Spleen (tissue), 11 donors: ENCODE results near the gene NUDT3. TPM values are rescaled to one million over a fixed set of nuclear protein-coding genes. Genes with fewer than 3 reads are reported as not detected.

Experiments used
- DNase-seq: peaks from one replicate; pipeline ENCODE4 v3.0.0-alpha.2; 2020
- H3K27ac ChIP-seq, 8 donors: fragments of 200-600 bp; sonication (generic) in 7 of 8; 1 replicate in 4 of 8; 2 replicates in 4 of 8; pipeline versions ENCODE4 v1.5.0 to v1.8.0; 2016 to 2021; ENCODE audit warnings: inconsistent platforms in 4 of 8, mild to moderate bottlenecking in 4 of 8, moderate library complexity in 1 of 8
- H3K27me3 ChIP-seq, 7 donors: fragments of 200-600 bp; sonication (generic) in 6 of 7; replicated peaks in 1 of 7; 1 replicate in 4 of 7; 2 replicates in 3 of 7; pipeline versions ENCODE4 v1.5.0 to v1.8.0; 2016 to 2021; ENCODE audit warnings: inconsistent platforms in 3 of 7, mild to moderate bottlenecking in 1 of 7
- H3K36me3 ChIP-seq, 6 donors: fragments of 200-600 bp; sonication (generic) in 5 of 6; 1 replicate in 4 of 6; 2 replicates in 2 of 6; pipeline versions ENCODE4 v1.5.0 to v1.8.0; 2016 to 2021; ENCODE audit warnings: inconsistent platforms in 2 of 6
- H3K4me1 ChIP-seq, 6 donors: fragments of 200-600 bp; sonication (generic) in 5 of 6; 1 replicate in 3 of 6; 2 replicates in 3 of 6; pipeline versions ENCODE4 v1.5.0 to v1.8.0; 2016 to 2021; ENCODE audit warnings: inconsistent platforms in 3 of 6
- H3K4me3 ChIP-seq, 8 donors: fragments of 200-600 bp; sonication (generic) in 7 of 8; 1 replicate in 4 of 8; 2 replicates in 4 of 8; pipeline versions ENCODE4 v1.5.0 to v1.8.0; 2016 to 2021; ENCODE audit warnings: inconsistent platforms in 4 of 8, mild to moderate bottlenecking in 4 of 8, moderate library complexity in 2 of 8
- H3K9me3 ChIP-seq, 8 donors: fragments of 200-600 bp; sonication (generic) in 7 of 8; 1 replicate in 4 of 8; 2 replicates in 4 of 8; pipeline versions ENCODE4 v1.5.0 to v1.8.0; 2016 to 2021; ENCODE audit warnings: inconsistent platforms in 4 of 8
- POLR2A ChIP-seq, 3 donors: fragments of 450-650 bp; IDR thresholded peaks; one replicate each; pipeline ENCODE4 v1.5.1; 2017; ENCODE audit warnings: antibody characterized with exemption in 3 of 3, mild to moderate bottlenecking in 1 of 3
- POLR2AphosphoS5 ChIP-seq, 3 donors: sonication (generic); formaldehyde crosslinking; IDR thresholded peaks; one replicate each; pipeline ENCODE4 v1.5.1; 2017; ENCODE audit warnings: antibody characterized with exemption in 3 of 3
- WGBS, 5 donors: extraction: QIAGEN DNeasy Blood & Tissue Kit in 3 of 5; methylation state at CpG; one replicate each; pipeline versions ENCODE4 v1.1.5 to v1.1.7; 2013 to 2018; 5-methylcytosine and 5-hydroxymethylcytosine counted together
- intact Hi-C: fragments of 100-400 bp; cut with DNase I; formaldehyde crosslinking; loops from one replicate; pipeline ENCODE4 v1.15.0; 2023; ENCODE audit warnings: low total_unique reads
- polyA plus RNA-seq, 3 donors: library from polyadenylated mRNA; stranded (reverse); fragments of 200-250 nt; gene quantifications; one replicate each; pipeline ENCODE4 v1.2.1, GENCODE V29; 2013
- total RNA-seq, 7 donors: library from RNA; depleted of rRNA in 3 of 7; stranded (reverse); fragments of >200 nt in 3 of 7; fragmentation: NEBNext Ultra II Directional in 4 of 7; extraction: Animal tissue kit (Norgen Biotek cat#: 25700) in 4 of 7; gene quantifications; one replicate each; pipeline versions ENCODE4 v1.1.0 to v1.2.1, GENCODE V29; 2016 to 2021
- TF ChIP-seq, protein P1 (sequence below), 11 experiments: fragments of 200-600 bp in 7 of 11; fragments of 450-650 bp in 4 of 11; sonication (generic) in 4 of 11; IDR thresholded peaks in 8 of 11; conservative IDR thresholded peaks in 3 of 11; 1 replicate in 7 of 11; 2 replicates in 4 of 11; pipeline versions ENCODE4 v1.4.0 to v1.8.0; 2016 to 2021; ENCODE audit warnings: antibody characterized with exemption in 11 of 11, inconsistent platforms in 4 of 11, mild to moderate bottlenecking in 1 of 11
- donor health status: healthy with polysubstance abuse.
- donor health status: DM: no; HTN: no; CAD: no; lungs with moderate emphysema.
- donor health status: DM: no; HTN: no; CAD: no.
- donor health status: Bipolar disorder and iron deficiency.
- donor health status: healthy.
- donor health status: DM: no; HTN: no; CAD: no.
- donor health status: DM: yes; HTN: yes; CAD: no.

Gene NUDT3
- total and polyA plus RNA-seq, 10 donors: 9.2 to 54.2 (median 37.8) TPM

DNA sequence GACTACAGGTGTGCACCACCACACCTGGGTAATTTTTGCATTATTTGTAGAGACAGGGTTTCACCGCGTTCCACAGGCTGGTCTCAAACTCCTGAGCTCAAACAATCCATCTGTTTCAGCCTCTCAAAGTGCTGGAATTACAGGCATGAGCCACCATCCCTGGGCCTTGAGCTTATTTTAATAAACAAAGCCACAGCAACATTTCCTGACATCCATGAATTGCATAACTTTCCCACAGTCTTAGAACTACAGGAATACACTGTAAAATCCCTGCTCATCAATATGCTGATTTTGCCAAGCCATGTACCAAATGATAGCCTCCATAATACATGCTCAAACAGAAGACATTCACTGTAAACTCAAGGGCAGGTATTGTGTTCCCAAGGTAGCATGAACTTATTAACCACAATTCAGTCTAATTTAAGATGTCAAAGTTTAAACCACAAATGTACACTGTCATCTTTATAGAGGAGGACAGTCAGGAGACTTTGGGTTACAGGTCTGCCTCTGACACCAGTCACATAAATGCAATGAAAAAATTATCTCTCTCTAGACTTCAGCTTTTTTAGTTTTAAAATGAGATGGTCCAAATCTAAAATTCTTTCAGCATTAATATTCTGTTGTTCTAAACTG is 40.0 kb downstream of the NUDT3 start:
- intact Hi-C loops: no loop called here
- peak overlapping the region in 1 of 8 donors; percentile 40 for H3K27ac ChIP-seq
- H3K4me3 ChIP-seq: no peak overlapping the region
- H3K4me1 ChIP-seq: peaks cover 4 to 65% (median 25%) of the 10 kb centered on the region in 6 donors
- no peaks in the 10 kb centered on the region for H3K36me3 ChIP-seq
- TF ChIP-seq, protein P1, sequence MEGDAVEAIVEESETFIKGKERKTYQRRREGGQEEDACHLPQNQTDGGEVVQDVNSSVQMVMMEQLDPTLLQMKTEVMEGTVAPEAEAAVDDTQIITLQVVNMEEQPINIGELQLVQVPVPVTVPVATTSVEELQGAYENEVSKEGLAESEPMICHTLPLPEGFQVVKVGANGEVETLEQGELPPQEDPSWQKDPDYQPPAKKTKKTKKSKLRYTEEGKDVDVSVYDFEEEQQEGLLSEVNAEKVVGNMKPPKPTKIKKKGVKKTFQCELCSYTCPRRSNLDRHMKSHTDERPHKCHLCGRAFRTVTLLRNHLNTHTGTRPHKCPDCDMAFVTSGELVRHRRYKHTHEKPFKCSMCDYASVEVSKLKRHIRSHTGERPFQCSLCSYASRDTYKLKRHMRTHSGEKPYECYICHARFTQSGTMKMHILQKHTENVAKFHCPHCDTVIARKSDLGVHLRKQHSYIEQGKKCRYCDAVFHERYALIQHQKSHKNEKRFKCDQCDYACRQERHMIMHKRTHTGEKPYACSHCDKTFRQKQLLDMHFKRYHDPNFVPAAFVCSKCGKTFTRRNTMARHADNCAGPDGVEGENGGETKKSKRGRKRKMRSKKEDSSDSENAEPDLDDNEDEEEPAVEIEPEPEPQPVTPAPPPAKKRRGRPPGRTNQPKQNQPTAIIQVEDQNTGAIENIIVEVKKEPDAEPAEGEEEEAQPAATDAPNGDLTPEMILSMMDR (IDR thresholded peaks at IDR 0.05 in 8 of 11, conservative IDR thresholded peaks at IDR 0.05 in 3 of 11): no peak
- TF ChIP-seq POLR2AphosphoS5 (IDR thresholded peaks at IDR 0.05): no peak
- TF ChIP-seq POLR2A (IDR thresholded peaks at IDR 0.05): no peak
- 79 to 96% (median 90%) methylated on average over 2 of the region's 2 CpGs for WGBS, 5 donors
- no peaks in the 10 kb centered on the region for H3K27me3 ChIP-seq
- H3K9me3 ChIP-seq: no peaks in the 10 kb centered on the region
- DNase-seq: no peak

DNA sequence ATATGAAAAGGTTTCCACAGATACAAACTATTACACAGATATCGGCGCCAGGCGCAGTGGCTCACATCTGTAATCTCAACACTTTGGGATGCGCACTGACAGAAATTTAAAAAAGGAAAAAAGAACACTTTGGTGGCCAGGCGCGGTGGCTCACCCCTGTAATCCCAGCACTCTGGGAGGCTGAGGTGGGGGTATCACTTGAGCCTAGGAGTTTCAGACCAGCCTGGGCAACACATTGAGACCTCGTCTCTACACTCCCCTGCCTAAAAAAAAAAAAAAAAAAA is 41.6 kb downstream of the NUDT3 start:
- H3K36me3 ChIP-seq: no peaks in the 10 kb centered on the region
- intact Hi-C loops: no loop called here

DNA sequence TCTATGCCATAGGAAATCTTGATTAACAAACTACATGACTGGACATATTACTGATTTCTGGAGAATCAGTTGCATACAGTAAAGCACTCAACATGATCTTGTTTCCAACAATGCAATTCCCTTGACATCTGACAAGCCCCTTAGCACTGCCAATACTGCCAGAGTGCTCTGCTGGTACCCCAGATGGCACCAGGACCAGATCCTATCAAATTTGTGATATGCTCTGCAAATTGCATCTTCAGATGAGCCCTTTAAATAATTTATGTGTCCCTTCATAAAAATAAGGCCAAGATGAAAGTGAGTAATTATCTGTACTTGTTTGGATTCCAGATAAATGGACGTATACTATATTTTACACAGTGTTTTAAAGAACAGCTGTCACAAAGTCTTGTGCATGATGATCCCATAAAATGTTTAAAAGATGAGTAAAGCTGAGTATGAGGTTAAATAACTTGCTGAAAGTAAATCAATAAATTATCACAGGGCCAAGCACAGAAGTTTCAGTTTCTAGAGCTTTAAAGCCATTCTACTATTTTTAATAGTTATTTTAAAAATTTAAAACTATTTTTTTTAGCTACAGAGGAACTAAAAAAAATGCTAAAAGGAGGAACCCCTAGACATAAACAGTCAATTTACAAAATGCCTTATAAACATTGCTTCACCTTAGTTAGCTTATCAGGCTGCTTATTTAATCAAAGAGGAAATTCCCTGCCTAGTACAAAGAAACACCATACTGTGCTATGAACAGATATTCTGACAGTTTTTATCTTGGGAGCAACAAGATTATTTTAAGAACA is 42.1 kb downstream of the NUDT3 start:
- WGBS, 5 donors: 60 to 79% (median 71%) methylated on average over 1 of the region's 1 CpG
- no peaks in the 10 kb centered on the region for H3K36me3 ChIP-seq
- no peak for DNase-seq
- peaks cover 4 to 74% (median 32%) of the 10 kb centered on the region in 6 donors for H3K4me1 ChIP-seq
- no peaks in the 10 kb centered on the region for H3K9me3 ChIP-seq
- no peak for TF ChIP-seq POLR2AphosphoS5 (IDR thresholded peaks at IDR 0.05)
- TF ChIP-seq POLR2A (IDR thresholded peaks at IDR 0.05): no peak
- no peak overlapping the region for H3K4me3 ChIP-seq
- intact Hi-C loops: no loop called here
- peak overlapping the region in 5 of 8 donors; percentile 1 to 42 (median 18) for H3K27ac ChIP-seq
- no peaks in the 10 kb centered on the region for H3K27me3 ChIP-seq

More for the DNA sequence above, 41.6 kb downstream of the NUDT3 start:
- H3K27me3 ChIP-seq: no peaks in the 10 kb centered on the region
- DNase-seq: no peak
- no peaks in the 10 kb centered on the region for H3K9me3 ChIP-seq
- TF ChIP-seq POLR2AphosphoS5 (IDR thresholded peaks at IDR 0.05): no peak
- TF ChIP-seq POLR2A (IDR thresholded peaks at IDR 0.05): no peak
- TF ChIP-seq, protein P1 (IDR thresholded peaks at IDR 0.05 in 8 of 11, conservative IDR thresholded peaks at IDR 0.05 in 3 of 11): no peak
- no peak overlapping the region for H3K4me3 ChIP-seq
- peak overlapping the region in 3 of 8 donors; percentile 18 to 42 (median 18) for H3K27ac ChIP-seq
- H3K4me1 ChIP-seq: peaks cover 4 to 75% (median 32%) of the 10 kb centered on the region in 6 donors
- WGBS, 5 donors: 86 to 93% (median 91%) methylated on average over 6 to 7 of the region's 7 CpGs

DNA sequence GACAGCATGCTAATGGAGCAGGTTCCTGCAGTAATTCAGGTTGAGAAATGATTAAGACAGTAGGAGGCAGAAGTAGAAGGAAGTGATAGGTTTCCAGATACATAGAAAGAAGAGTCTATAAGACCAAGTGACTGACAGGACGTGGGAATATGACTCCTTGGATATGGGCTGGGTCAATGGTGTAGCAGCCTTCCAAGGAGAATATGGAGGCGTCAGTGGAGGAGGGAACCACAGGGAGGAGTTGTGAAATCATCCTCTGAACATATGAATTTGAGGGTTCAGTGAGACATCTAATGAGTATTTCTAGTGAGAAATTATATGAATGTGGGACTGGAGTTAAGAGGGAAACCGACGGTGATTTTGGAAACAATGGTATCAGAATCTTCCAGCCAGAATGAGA is 43.3 kb downstream of the NUDT3 start:
- no peak overlapping the region for H3K4me3 ChIP-seq
- 82 to 93% (median 90%) methylated on average over 4 of the region's 4 CpGs for WGBS, 5 donors
- no peaks in the 10 kb centered on the region for H3K9me3 ChIP-seq
- no peaks in the 10 kb centered on the region for H3K36me3 ChIP-seq
- TF ChIP-seq POLR2AphosphoS5 (IDR thresholded peaks at IDR 0.05) (no peak), POLR2A (IDR thresholded peaks at IDR 0.05) (no peak)
- TF ChIP-seq, protein P1 (IDR thresholded peaks at IDR 0.05 in 8 of 11, conservative IDR thresholded peaks at IDR 0.05 in 3 of 11): no peak
- no peak for DNase-seq
- peaks cover 7 to 82% (median 41%) of the 10 kb centered on the region in 6 donors for H3K4me1 ChIP-seq
- peak overlapping the region in 1 of 8 donors; percentile 9 for H3K27ac ChIP-seq
- no peaks in the 10 kb centered on the region for H3K27me3 ChIP-seq
- intact Hi-C loops: no loop called here
